ENCODE measurements around the gene UST.
A peak's percentile ranks its signal among the peaks of the same experiment; 100 is the strongest.
"Not testable (repeated sequence)": the region's sequence is repeated elsewhere in the genome, so short reads cannot be mapped to it uniquely, and the experiment has no call there.

UST gene

GRCh38 chr6:149033454-149033853, 286.6 kb downstream of the UST start:
- no peak overlapping the region for H3K4me3 ChIP-seq (ENCODE audit: insufficient read length, low read depth)
- peaks cover 3% of the 10 kb centered on the region for H3K36me3 ChIP-seq (ENCODE audit: insufficient read depth, insufficient read length, low read length)
- no peak for DNase-seq (ENCODE audit: low read depth, low spot score)
- no peak for TF ChIP-seq ZNF274 (IDR thresholded peaks at IDR 0.05; ENCODE audit: low read depth, low read length)
- no peak for TF ChIP-seq YY1 (IDR thresholded peaks at IDR 0.05; ENCODE audit: insufficient read depth, insufficient read length)
- TF ChIP-seq SUZ12 (IDR thresholded peaks at IDR 0.05; ENCODE audit: extremely low read depth, insufficient read depth, insufficient read length), result no peak
- H3K27me3 ChIP-seq (ENCODE audit: insufficient read depth, insufficient read length), result no peaks in the 10 kb centered on the region
- no peaks in the 10 kb centered on the region for H3K9me3 ChIP-seq (ENCODE audit: insufficient read depth, low read length)
- peaks cover 6% of the 10 kb centered on the region for H3K4me1 ChIP-seq (ENCODE audit: insufficient read depth, insufficient read length)
- no peak overlapping the region for H3K9ac ChIP-seq (ENCODE audit: insufficient read length, low read depth)

DNA sequence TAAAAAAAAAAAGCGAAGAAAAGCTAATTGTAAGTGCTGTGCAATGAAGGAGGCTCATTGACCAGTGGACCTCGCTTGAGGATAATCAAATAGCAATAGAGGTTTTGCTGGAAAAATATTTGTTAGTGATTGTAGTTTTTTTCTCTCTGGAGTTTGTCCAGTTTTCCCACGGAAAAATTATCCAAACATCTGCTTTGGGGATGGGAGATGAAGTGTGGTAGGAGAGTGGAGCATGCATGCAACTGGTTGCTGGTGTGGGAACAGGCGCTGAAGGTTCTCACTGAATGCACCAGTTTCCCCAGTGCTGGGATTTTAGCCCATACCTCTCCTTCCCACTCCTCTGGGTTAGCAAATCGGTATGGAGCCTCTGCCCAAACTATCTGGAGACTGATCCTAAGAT, 288.9 kb downstream of the UST start:
- Histone ChIP-seq H3K27me3 (ENCODE audit: insufficient read depth, insufficient read length) (no peaks in the 10 kb centered on the region), H3K4me3 (ENCODE audit: insufficient read length, low read depth) (no peak overlapping the region), H3K36me3 (ENCODE audit: insufficient read depth, insufficient read length, low read length) (peaks cover 3% of the 10 kb centered on the region), H3K9ac (ENCODE audit: insufficient read length, low read depth) (no peak overlapping the region), H3K4me1 (ENCODE audit: insufficient read depth, insufficient read length) (peaks cover 6% of the 10 kb centered on the region), H3K9me3 (ENCODE audit: insufficient read depth, low read length) (no peaks in the 10 kb centered on the region)
- TF ChIP-seq ZNF274 (IDR thresholded peaks at IDR 0.05; ENCODE audit: low read depth, low read length) (no peak), SUZ12 (IDR thresholded peaks at IDR 0.05; ENCODE audit: extremely low read depth, insufficient read depth, insufficient read length) (no peak), YY1 (IDR thresholded peaks at IDR 0.05; ENCODE audit: insufficient read depth, insufficient read length) (no peak)
- no peak for DNase-seq (ENCODE audit: low read depth, low spot score)

GRCh38 chr6:149037051-149037671, 290.3 kb downstream of the UST start:
- H3K36me3 ChIP-seq (ENCODE audit: insufficient read depth, insufficient read length, low read length), result no peaks in the 10 kb centered on the region
- no peak for DNase-seq (ENCODE audit: low read depth, low spot score)
- no peaks in the 10 kb centered on the region for H3K9me3 ChIP-seq (ENCODE audit: insufficient read depth, low read length)
- peaks cover 4% of the 10 kb centered on the region for H3K4me1 ChIP-seq (ENCODE audit: insufficient read depth, insufficient read length)
- no peaks in the 10 kb centered on the region for H3K27me3 ChIP-seq (ENCODE audit: insufficient read depth, insufficient read length)
- H3K9ac ChIP-seq (ENCODE audit: insufficient read length, low read depth), result peak overlapping the region; percentile 3
- no peak overlapping the region for H3K4me3 ChIP-seq (ENCODE audit: insufficient read length, low read depth)
- TF ChIP-seq SUZ12 (IDR thresholded peaks at IDR 0.05; ENCODE audit: extremely low read depth, insufficient read depth, insufficient read length) (no peak), YY1 (IDR thresholded peaks at IDR 0.05; ENCODE audit: insufficient read depth, insufficient read length) (no peak), ZNF274 (IDR thresholded peaks at IDR 0.05; ENCODE audit: low read depth, low read length) (no peak)

GRCh38 chr6:149039025-149039424, 292.2 kb downstream of the UST start:
- not testable (repeated sequence) for H3K27me3 ChIP-seq (ENCODE audit: insufficient read depth, insufficient read length); H3K36me3 ChIP-seq (ENCODE audit: insufficient read depth, insufficient read length, low read length); H3K4me3 ChIP-seq (ENCODE audit: insufficient read length, low read depth); H3K4me1 ChIP-seq (ENCODE audit: insufficient read depth, insufficient read length); H3K9ac ChIP-seq (ENCODE audit: insufficient read length, low read depth); H3K9me3 ChIP-seq (ENCODE audit: insufficient read depth, low read length); DNase-seq (ENCODE audit: low read depth, low spot score)

- H3K9me3 ChIP-seq (ENCODE audit: insufficient read depth, low read length), result no peaks in the 10 kb centered on the region
- H3K27me3 ChIP-seq (ENCODE audit: insufficient read depth, insufficient read length), result no peaks in the 10 kb centered on the region
- no peaks in the 10 kb centered on the region for H3K36me3 ChIP-seq (ENCODE audit: insufficient read depth, insufficient read length, low read length)
- H3K4me3 ChIP-seq (ENCODE audit: insufficient read length, low read depth), result no peak overlapping the region
- no peak overlapping the region for H3K9ac ChIP-seq (ENCODE audit: insufficient read length, low read depth)
- DNase-seq (ENCODE audit: low read depth, low spot score), result no peak
- H3K4me1 ChIP-seq (ENCODE audit: insufficient read depth, insufficient read length), result peaks cover 4% of the 10 kb centered on the region
- TF ChIP-seq ZNF274 (IDR thresholded peaks at IDR 0.05; ENCODE audit: low read depth, low read length) (no peak), YY1 (IDR thresholded peaks at IDR 0.05; ENCODE audit: insufficient read depth, insufficient read length) (no peak), SUZ12 (IDR thresholded peaks at IDR 0.05; ENCODE audit: extremely low read depth, insufficient read depth, insufficient read length) (no peak)
These were observed 295.1 kb downstream of the UST start for GRCh38 chr6:149041953-149042352.

- no peak overlapping the region for H3K4me3 ChIP-seq (ENCODE audit: insufficient read length, low read depth)
- peak; percentile 22 for DNase-seq (ENCODE audit: low read depth, low spot score)
- no peaks in the 10 kb centered on the region for H3K27me3 ChIP-seq (ENCODE audit: insufficient read depth, insufficient read length)
- no peaks in the 10 kb centered on the region for H3K36me3 ChIP-seq (ENCODE audit: insufficient read depth, insufficient read length, low read length)
- H3K4me1 ChIP-seq (ENCODE audit: insufficient read depth, insufficient read length), result no peaks in the 10 kb centered on the region
- no peak overlapping the region for H3K9ac ChIP-seq (ENCODE audit: insufficient read length, low read depth)
- no peaks in the 10 kb centered on the region for H3K9me3 ChIP-seq (ENCODE audit: insufficient read depth, low read length)
- TF ChIP-seq YY1 (IDR thresholded peaks at IDR 0.05; ENCODE audit: insufficient read depth, insufficient read length), result peak; percentile 39
- TF ChIP-seq ZNF274 (IDR thresholded peaks at IDR 0.05; ENCODE audit: low read depth, low read length), result no peak
These were observed 296.8 kb downstream of the UST start for GRCh38 chr6:149043476-149044130.

DNA sequence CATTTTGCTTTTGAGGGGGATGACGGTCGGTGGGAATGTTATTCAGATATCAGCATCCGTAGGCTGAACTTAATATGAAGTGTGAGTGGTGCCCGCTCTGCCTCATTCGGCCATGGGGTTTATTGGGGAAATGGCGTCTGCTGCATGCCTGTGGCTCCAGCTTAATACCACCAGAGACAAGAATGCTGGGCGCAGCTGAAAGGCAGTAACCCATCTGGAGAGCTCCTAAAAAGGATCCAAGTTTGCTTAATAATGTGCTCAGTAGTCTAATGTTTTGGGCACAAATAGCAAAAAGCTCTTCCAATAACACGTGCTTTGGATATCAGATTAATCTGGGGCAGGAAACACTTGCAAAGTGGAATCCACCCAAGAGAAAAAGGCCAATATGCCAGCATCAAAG, 297.7 kb downstream of the UST start:
- H3K9me3 ChIP-seq (ENCODE audit: insufficient read depth, low read length), result no peaks in the 10 kb centered on the region
- no peaks in the 10 kb centered on the region for H3K4me1 ChIP-seq (ENCODE audit: insufficient read depth, insufficient read length)
- no peak overlapping the region for H3K4me3 ChIP-seq (ENCODE audit: insufficient read length, low read depth)
- no peak overlapping the region for H3K9ac ChIP-seq (ENCODE audit: insufficient read length, low read depth)
- TF ChIP-seq ZNF274 (IDR thresholded peaks at IDR 0.05; ENCODE audit: low read depth, low read length) (no peak), YY1 (IDR thresholded peaks at IDR 0.05; ENCODE audit: insufficient read depth, insufficient read length) (no peak), SUZ12 (IDR thresholded peaks at IDR 0.05; ENCODE audit: extremely low read depth, insufficient read depth, insufficient read length) (no peak)
- H3K36me3 ChIP-seq (ENCODE audit: insufficient read depth, insufficient read length, low read length), result no peaks in the 10 kb centered on the region
- no peak for DNase-seq (ENCODE audit: low read depth, low spot score)
- H3K27me3 ChIP-seq (ENCODE audit: insufficient read depth, insufficient read length), result no peaks in the 10 kb centered on the region

All from NT2/D1 (cell line).